DOHH2 (cell line): ENCODE results near the gene ARMS2.

Source experiments
- H3F3A ChIP-seq: fragments of 200-600 bp; sonication (generic), shearing (Covaris generic); 2 replicates; pipeline ENCODE4 v1.6.0; 2016; ENCODE audit warnings: antibody characterized with exemption, mild to moderate bottlenecking; ENCODE audit not compliant: control insufficient read depth, insufficient read depth
- H3K27ac ChIP-seq: fragments of 200-600 bp; sonication (generic); 2 replicates; pipeline ENCODE4 v1.5.1; 2014; ENCODE audit warnings: low read depth, mild to moderate bottlenecking, low read length, moderate library complexity
- H3K27me3 ChIP-seq: fragments of 200-600 bp; sonication (generic); 2 replicates; pipeline ENCODE4 v1.6.1; 2014; ENCODE audit warnings: mild to moderate bottlenecking, low read length, mixed read lengths; ENCODE audit not compliant: control insufficient read depth
- H3K36me3 ChIP-seq: fragments of 200-600 bp; sonication (generic); 2 replicates; pipeline ENCODE4 v1.6.1; 2014; ENCODE audit warnings: mild to moderate bottlenecking, low read length, moderate library complexity, mixed read lengths; ENCODE audit not compliant: control insufficient read depth
- H3K4me1 ChIP-seq: fragments of 200-600 bp; sonication (generic); 2 replicates; pipeline ENCODE4 v1.6.1; 2014; ENCODE audit warnings: mild to moderate bottlenecking, low read length, mixed read lengths; ENCODE audit not compliant: control insufficient read depth
- H3K4me2 ChIP-seq: fragments of 200-600 bp; sonication (generic); 2 replicates; pipeline ENCODE4 v1.6.0; 2014; ENCODE audit warnings: mild to moderate bottlenecking, low read length, moderate library complexity
- H3K4me3 ChIP-seq: fragments of 200-600 bp; sonication (generic); 2 replicates; pipeline ENCODE4 v1.5.1; 2014; ENCODE audit warnings: mild to moderate bottlenecking, low read length, mixed read lengths
- H3K79me2 ChIP-seq: fragments of 200-600 bp; sonication (generic); 2 replicates; pipeline ENCODE4 v1.6.1; 2014; ENCODE audit warnings: mild to moderate bottlenecking, low read length, mixed read lengths; ENCODE audit not compliant: control insufficient read depth
- H3K9me2 ChIP-seq: fragments of 200-600 bp; sonication (generic); replicated peaks from 2 replicates; pipeline ENCODE4 v1.6.1; 2014; ENCODE audit warnings: mild to moderate bottlenecking, low read length, mixed read lengths; ENCODE audit not compliant: control insufficient read depth
- H3K9me3 ChIP-seq: fragments of 200-600 bp; sonication (generic); 2 replicates; pipeline ENCODE4 v1.6.1; 2014; ENCODE audit warnings: antibody characterized with exemption, low read length, mixed read lengths; ENCODE audit not compliant: control insufficient read depth, insufficient read depth
- H4K20me1 ChIP-seq: fragments of 200-600 bp; sonication (generic); 2 replicates; pipeline ENCODE4 v1.6.0; 2014; ENCODE audit warnings: low read depth, mild to moderate bottlenecking, antibody characterized with exemption, low read length, moderate library complexity; ENCODE audit not compliant: control insufficient read depth, insufficient read depth
- EZH2phosphoT487 ChIP-seq: fragments of 200-600 bp; sonication (generic); IDR thresholded peaks from 2 replicates; pipeline ENCODE4 v1.6.1; 2017; ENCODE audit warnings: borderline replicate concordance, mild to moderate bottlenecking, antibody characterized with exemption, low read length, moderate library complexity, mixed read lengths
- TF ChIP-seq, protein P1 (sequence below): fragments of 200-600 bp; sonication (generic); IDR thresholded peaks from one replicate; pipeline ENCODE4 v1.5.1; 2014; ENCODE audit warnings: antibody characterized with exemption, mild to moderate bottlenecking, low read depth, low read length; ENCODE audit not compliant: poor library complexity, severe bottlenecking

Gene ARMS2

GRCh38 chr10:122465401-122466040 is 11.1 kb downstream of the ARMS2 start:
- Histone ChIP-seq H3K79me2 (no peaks in the 10 kb centered on the region), H3K4me3 (no peak overlapping the region), H3K4me2 (no peak overlapping the region), H3K9me2 (no peaks in the 10 kb centered on the region), H3F3A (no peaks in the 10 kb centered on the region), H3K4me1 (no peaks in the 10 kb centered on the region), H3K9me3 (no peaks in the 10 kb centered on the region), H3K27ac (no peak overlapping the region), H3K36me3 (no peaks in the 10 kb centered on the region), H3K27me3 (no peaks in the 10 kb centered on the region), H4K20me1 (no peaks in the 10 kb centered on the region; the same call in 1 of the 2 replicates)
- TF ChIP-seq EZH2phosphoT487 = no peak
- TF ChIP-seq, protein P1, sequence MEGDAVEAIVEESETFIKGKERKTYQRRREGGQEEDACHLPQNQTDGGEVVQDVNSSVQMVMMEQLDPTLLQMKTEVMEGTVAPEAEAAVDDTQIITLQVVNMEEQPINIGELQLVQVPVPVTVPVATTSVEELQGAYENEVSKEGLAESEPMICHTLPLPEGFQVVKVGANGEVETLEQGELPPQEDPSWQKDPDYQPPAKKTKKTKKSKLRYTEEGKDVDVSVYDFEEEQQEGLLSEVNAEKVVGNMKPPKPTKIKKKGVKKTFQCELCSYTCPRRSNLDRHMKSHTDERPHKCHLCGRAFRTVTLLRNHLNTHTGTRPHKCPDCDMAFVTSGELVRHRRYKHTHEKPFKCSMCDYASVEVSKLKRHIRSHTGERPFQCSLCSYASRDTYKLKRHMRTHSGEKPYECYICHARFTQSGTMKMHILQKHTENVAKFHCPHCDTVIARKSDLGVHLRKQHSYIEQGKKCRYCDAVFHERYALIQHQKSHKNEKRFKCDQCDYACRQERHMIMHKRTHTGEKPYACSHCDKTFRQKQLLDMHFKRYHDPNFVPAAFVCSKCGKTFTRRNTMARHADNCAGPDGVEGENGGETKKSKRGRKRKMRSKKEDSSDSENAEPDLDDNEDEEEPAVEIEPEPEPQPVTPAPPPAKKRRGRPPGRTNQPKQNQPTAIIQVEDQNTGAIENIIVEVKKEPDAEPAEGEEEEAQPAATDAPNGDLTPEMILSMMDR = no peak

- Histone ChIP-seq H3K4me3 (no peak overlapping the region), H3K36me3 (no peaks in the 10 kb centered on the region), H3K79me2 (no peaks in the 10 kb centered on the region), H3K4me1 (no peaks in the 10 kb centered on the region), H3K27ac (no peak overlapping the region), H4K20me1 (no peaks in the 10 kb centered on the region; the same call in 1 of the 2 replicates), H3K27me3 (no peaks in the 10 kb centered on the region; the same call in 1 of the 2 replicates), H3F3A (no peaks in the 10 kb centered on the region), H3K9me2 (no peaks in the 10 kb centered on the region), H3K9me3 (no peaks in the 10 kb centered on the region), H3K4me2 (no peak overlapping the region)
- TF ChIP-seq EZH2phosphoT487 = no peak
- TF ChIP-seq, protein P1 = no peak
Measured at GRCh38 chr10:122466951-122467381, 12.5 kb downstream of the ARMS2 start.

DNA sequence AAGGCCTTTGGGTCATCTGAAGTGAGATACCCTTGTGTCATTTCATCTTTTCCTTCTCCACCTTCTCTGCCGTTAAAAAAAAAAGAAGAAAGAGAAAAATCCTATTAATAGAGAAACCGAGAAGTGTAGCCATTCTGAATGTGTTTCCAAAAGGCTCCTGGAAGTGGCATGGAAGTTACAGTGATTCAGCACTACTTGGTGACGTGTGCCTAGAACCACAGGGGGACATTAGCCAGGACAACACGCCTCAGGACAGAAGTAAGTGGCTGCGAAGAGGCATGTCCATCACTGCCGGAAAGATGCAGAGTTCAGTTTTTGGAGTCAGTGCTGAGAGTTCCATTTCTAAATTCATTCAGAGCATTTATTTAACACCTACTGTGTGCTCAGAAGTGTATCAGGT is 13.2 kb downstream of the ARMS2 start:
- no peak overlapping the region for H3K4me2 ChIP-seq
- H3K27me3 ChIP-seq = no peaks in the 10 kb centered on the region; the same call in 1 of the 2 replicates
- no peaks in the 10 kb centered on the region for H3K36me3 ChIP-seq
- H3F3A ChIP-seq = no peaks in the 10 kb centered on the region
- no peak overlapping the region for H3K4me3 ChIP-seq
- no peak overlapping the region for H3K27ac ChIP-seq
- no peaks in the 10 kb centered on the region; the same call in 1 of the 2 replicates for H4K20me1 ChIP-seq
- TF ChIP-seq, protein P1 = no peak
- TF ChIP-seq EZH2phosphoT487 = no peak
- H3K9me2 ChIP-seq = no peaks in the 10 kb centered on the region
- no peaks in the 10 kb centered on the region for H3K9me3 ChIP-seq
- H3K79me2 ChIP-seq = no peaks in the 10 kb centered on the region
- H3K4me1 ChIP-seq = no peaks in the 10 kb centered on the region
